Stomach (tissue), 4 donors: Measurements from ENCODE around the gene SLC20A1.

ENCODE experiments used
- CTCF ChIP-seq, 7 experiments: fragments of 450-650 bp in 4 of 7; fragments of 200-600 bp in 3 of 7; sonication (generic) in 3 of 7; IDR thresholded peaks; one replicate each; pipeline ENCODE4 v1.5.1; 2016 to 2019; ENCODE audit warnings: antibody characterized with exemption in 7 of 7, control low read depth in 2 of 7, mild to moderate bottlenecking in 1 of 7
- EP300 ChIP-seq: sonication (generic); formaldehyde crosslinking; IDR thresholded peaks from one replicate; pipeline ENCODE4 v1.6.1; 2017; ENCODE audit warnings: antibody characterized with exemption
- POLR2A ChIP-seq, 4 donors: fragments of 450-650 bp; IDR thresholded peaks; one replicate each; pipeline ENCODE4 v1.6.1; 2016; ENCODE audit warnings: antibody characterized with exemption in 4 of 4, control low read depth in 2 of 4, mild to moderate bottlenecking in 1 of 4, moderate library complexity in 1 of 4
- POLR2AphosphoS5 ChIP-seq, 3 donors: sonication (generic); formaldehyde crosslinking; IDR thresholded peaks; one replicate each; pipeline ENCODE4 v1.6.1; 2016; ENCODE audit warnings: antibody characterized with exemption in 3 of 3

GRCh38 chr2:112646791-112647689 is 1.3 kb downstream of the SLC20A1 start:
- no peak for TF ChIP-seq CTCF (IDR thresholded peaks at IDR 0.05)
- no peak for TF ChIP-seq EP300
- TF ChIP-seq POLR2AphosphoS5 (IDR thresholded peaks at IDR 0.05), result no peak
- no peak for TF ChIP-seq POLR2A (IDR thresholded peaks at IDR 0.05)
